Measurements from ENCODE around the gene CSK. TPM values are rescaled to one million over a fixed set of nuclear protein-coding genes. Genes with fewer than 3 reads are reported as not detected.

Gene CSK
- total and polyA plus RNA-seq, 2 of the 8 experiments (the other 6 are each of a cell fraction or from before 2014, with no cell fraction given): 13.7 to 50.2 TPM

DNA sequence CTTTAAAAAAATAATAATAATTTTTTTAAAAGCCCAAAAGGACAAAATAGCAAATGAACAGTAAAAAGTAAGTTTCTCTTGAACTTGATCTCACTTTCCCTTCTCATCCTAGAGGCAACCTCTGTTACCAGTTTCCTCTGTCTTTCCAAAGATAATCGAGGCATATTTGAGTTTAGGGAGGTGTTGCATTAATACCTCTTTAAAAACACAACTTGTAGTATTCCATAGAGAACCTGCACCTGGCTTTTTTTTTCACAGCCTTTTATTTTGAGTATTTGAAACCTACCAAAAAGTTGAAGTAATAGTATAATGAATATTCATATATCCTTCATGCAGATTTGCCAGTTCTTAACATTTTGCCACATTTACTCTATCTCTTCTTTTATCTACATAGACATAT lies 9.1 kb downstream of the CSK start:
- H4K8ac ChIP-seq (ENCODE audit: extremely low read depth, insufficient read depth, low read length): no peak overlapping the region
- POLR2A ChIA-PET (ENCODE audit: partially characterized antibody): no interaction called here
- no peak for FAIRE-seq
- H3K4me2 ChIP-seq (ENCODE audit: insufficient read depth in 1 of 2, low read depth in 2 of 2, low read length in 2 of 2): no peak overlapping the region
- DNase-seq (ENCODE audit: low read depth in 1 of 2, low spot score in 2 of 2): no peak
- H2BK12ac ChIP-seq (ENCODE audit: low read depth, low read length): no peak overlapping the region
- H3K36me3 ChIP-seq (ENCODE audit: control insufficient read depth in 2 of 4, insufficient read depth in 4 of 4, low read length in 3 of 4): no peaks in the 10 kb centered on the region
- H3K27ac ChIP-seq (ENCODE audit: low read depth, low read length): no peak overlapping the region
- no peak overlapping the region for H2BK120ac ChIP-seq (replicated peaks; ENCODE audit: low read depth, low read length)
- no peak overlapping the region for H4K91ac ChIP-seq (replicated peaks; ENCODE audit: insufficient read length, low read length)
- H3K4me3 ChIP-seq (ENCODE audit: extremely low read depth in 1 of 4, insufficient read depth in 2 of 4, low read depth in 3 of 4, low read length in 4 of 4): no peak overlapping the region
- H3K9me3 ChIP-seq (ENCODE audit: insufficient read depth in 2 of 2, low read depth in 1 of 2, low read length in 1 of 2): no peaks in the 10 kb centered on the region
- CTCF ChIA-PET (ENCODE audit: partially characterized antibody): interaction anchor here (3.9 to 53.7 kb wide), 4 partner anchors 9 to 166 kb away, joined by 22 to 1439 read pairs (median 283); partner anchors contain the start of genes CLK3 and CSK
- H2AFZ ChIP-seq (ENCODE audit: low read length): no peak overlapping the region
- H3K4me1 ChIP-seq (replicated peaks in 1 of 4; ENCODE audit: control insufficient read depth in 3 of 4, insufficient read depth in 4 of 4, low read length in 3 of 4): peaks cover 4 to 28% (median 14%) of the 10 kb centered on the region in 4 experiments
- no peak overlapping the region for H2BK15ac ChIP-seq (ENCODE audit: low read length)
- peaks cover 26% of the 10 kb centered on the region for H3K79me1 ChIP-seq (ENCODE audit: low read depth, low read length)
- H4K5ac ChIP-seq (ENCODE audit: insufficient read length, low read depth, low read length): no peak overlapping the region
- no peak for TF ChIP-seq SAP30 (IDR thresholded peaks at IDR 0.05; ENCODE audit: insufficient read depth, insufficient replicate concordance, low read length)
- TF ChIP-seq BRCA1 (IDR thresholded peaks at IDR 0.05; ENCODE audit: low read depth, low read length): no peak
- no peak for TF ChIP-seq BACH1 (IDR thresholded peaks at IDR 0.05; ENCODE audit: low read length)
- TF ChIP-seq POU5F1 (IDR thresholded peaks at IDR 0.05; ENCODE audit: low read depth, low read length): no peak
- no peak for TF ChIP-seq SP2 (IDR thresholded peaks at IDR 0.05; ENCODE audit: low read length)
- no peak for TF ChIP-seq SIX5 (IDR thresholded peaks at IDR 0.05; ENCODE audit: low read depth, low read length)
- TF ChIP-seq YY1 (IDR thresholded peaks at IDR 0.05; ENCODE audit: low read depth, low read length): no peak
- H3K4ac ChIP-seq (replicated peaks; ENCODE audit: insufficient read length, low read depth, low read length): no peak overlapping the region
- H3K23ac ChIP-seq (ENCODE audit: insufficient read length): no peak overlapping the region
- H3K79me2 ChIP-seq (ENCODE audit: control insufficient read depth in 1 of 2, insufficient read depth in 2 of 2, low read length in 2 of 2): peaks cover 0 to 7% of the 10 kb centered on the region in 2 experiments; a peak in 1 of 4 replicates
- no peaks in the 10 kb centered on the region for H3K23me2 ChIP-seq (ENCODE audit: low read depth, low read length)
- H3K56ac ChIP-seq (replicated peaks; ENCODE audit: insufficient read length, low read depth, low read length): no peak overlapping the region
- H3K27me3 ChIP-seq (replicated peaks in 1 of 4; ENCODE audit: control insufficient read depth in 3 of 4, extremely low read depth in 1 of 4, insufficient read depth in 3 of 4, low read length in 3 of 4): no peaks in the 10 kb centered on the region
- no peak overlapping the region for H2BK5ac ChIP-seq (ENCODE audit: low read depth, low read length)
- H2AK5ac ChIP-seq (ENCODE audit: low read depth, low read length): no peak overlapping the region
- no peak overlapping the region for H3K14ac ChIP-seq (ENCODE audit: insufficient read length)
- no peak overlapping the region for H2BK20ac ChIP-seq (ENCODE audit: low read length)
- no peak overlapping the region for H3K9ac ChIP-seq (replicated peaks in 1 of 4; ENCODE audit: extremely low read depth in 1 of 4, low read depth in 3 of 4, low read length in 3 of 4)
- peaks cover 38 to 58% of the 10 kb centered on the region in 2 experiments for H4K20me1 ChIP-seq (replicated peaks in 1 of 2; ENCODE audit: control insufficient read depth in 1 of 2, insufficient read depth in 2 of 2, low read length in 2 of 2)
- WGBS, 2 experiments (ENCODE audit: extremely low coverage in 1 of 2, insufficient coverage in 1 of 2, insufficient read length in 1 of 2, insufficient replicate concordance in 2 of 2, low coverage in 1 of 2, low lambda C conversion rate in 2 of 2, missing lambda C conversion rate in 1 of 2): 90% methylated on average over 1 of the region's 1 CpG; no CpG with 5 or more reads in 1 of the 2 experiments
- no peak overlapping the region for H3K18ac ChIP-seq (ENCODE audit: extremely low read depth, low read length)
